GM18508 (cell line): ENCODE data around the gene USP32.

Experiments used
- ATAC-seq: cut with Tn5 transposase; IDR thresholded peaks from one replicate; pipeline ENCODE4 v1.9.1; 2021; ENCODE audit warnings: moderate number of reproducible peaks; ENCODE audit not compliant: insufficient read depth, unreplicated experiment

Gene USP32

GRCh38 chr17:60305141-60305540, 86.8 kb downstream of the USP32 start:
- no peak for ATAC-seq

- no peak for ATAC-seq
These were observed 87.4 kb downstream of the USP32 start for GRCh38 chr17:60304502-60304901.

GRCh38 chr17:60303406-60304099, 88.4 kb downstream of the USP32 start:
- ATAC-seq, result no peak

GRCh38 chr17:60301649-60302048, 90.3 kb downstream of the USP32 start:
- ATAC-seq, result no peak

- no peak for ATAC-seq
These were observed 91.0 kb downstream of the USP32 start for GRCh38 chr17:60300949-60301348.

- no peak for ATAC-seq
These were observed 91.9 kb downstream of the USP32 start for GRCh38 chr17:60300011-60300410.

- ATAC-seq, result no peak
These were observed 94.1 kb downstream of the USP32 start for GRCh38 chr17:60297760-60298401.

- ATAC-seq, result no peak
These were observed 95.8 kb downstream of the USP32 start for GRCh38 chr17:60296177-60296576.

GRCh38 chr17:60293580-60294335, 98.2 kb downstream of the USP32 start:
- ATAC-seq, result no peak

- no peak for ATAC-seq
These were observed 99.2 kb downstream of the USP32 start for GRCh38 chr17:60292697-60293096.

GRCh38 chr17:60284709-60285108, 107.2 kb downstream of the USP32 start:
- ATAC-seq, result no peak

GRCh38 chr17:60283816-60284215, 108.1 kb downstream of the USP32 start:
- ATAC-seq, result no peak

- no peak for ATAC-seq
These were observed 111.3 kb downstream of the USP32 start for GRCh38 chr17:60280673-60281072.

GRCh38 chr17:60278237-60278636, 113.7 kb downstream of the USP32 start:
- ATAC-seq, result no peak

GRCh38 chr17:60277258-60277657, 114.7 kb downstream of the USP32 start:
- no peak for ATAC-seq

- no peak for ATAC-seq
These were observed 122.5 kb downstream of the USP32 start for GRCh38 chr17:60269417-60269816.

GRCh38 chr17:60260540-60260939, 131.4 kb downstream of the USP32 start:
- no peak for ATAC-seq

- ATAC-seq, result no peak
These were observed 133.6 kb downstream of the USP32 start for GRCh38 chr17:60258313-60258712.

GRCh38 chr17:60256174-60256573, 135.8 kb downstream of the USP32 start:
- ATAC-seq, result no peak

GRCh38 chr17:60253048-60253447, 138.9 kb downstream of the USP32 start:
- ATAC-seq, result no peak

- ATAC-seq, result no peak
These were observed 139.5 kb downstream of the USP32 start for GRCh38 chr17:60252459-60252858.
